Fibroblast of peridontal ligament (primary cell): ENCODE measurements around the gene GPR139.

Source experiments
- DNase-seq: peaks from one replicate; pipeline ENCODE4 v3.0.0-alpha.2; 2010; ENCODE audit errors: extremely low read depth

The GPR139 gene

GRCh38 chr16:20073203-20074098 is at the start of gene GPR139:
Gene GPR139 (minus strand): TSS chr16:20073890. CDS start chr16:20073616, 274 bp downstream.
- no peak for DNase-seq

GRCh38 chr16:20122011-20122410 is 48.3 kb upstream of the GPR139 start:
- no peak for DNase-seq

DNA sequence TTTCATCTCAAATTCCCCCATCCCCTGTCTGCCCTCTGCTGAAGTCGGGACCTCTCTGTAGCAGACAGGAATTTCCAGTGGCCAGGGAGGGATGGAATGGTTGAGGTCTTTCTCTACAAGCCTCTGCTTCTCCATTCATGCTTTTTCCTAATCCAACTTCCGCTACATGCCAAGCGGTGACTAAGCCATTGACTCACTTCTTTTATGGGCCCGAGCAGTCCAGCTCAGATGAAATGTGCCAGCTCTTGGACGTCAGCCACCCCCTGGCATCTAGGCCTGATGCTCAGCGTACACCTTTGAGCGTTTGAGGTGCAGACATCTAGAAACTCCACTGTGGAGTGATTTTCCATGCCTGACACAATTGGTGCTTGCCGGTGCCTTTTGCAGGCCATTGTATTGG is 40.7 kb upstream of the GPR139 start:
- no peak for DNase-seq

GRCh38 chr16:20111143-20111542 is 37.5 kb upstream of the GPR139 start:
- DNase-seq: no peak

GRCh38 chr16:20107083-20107482 is 33.4 kb upstream of the GPR139 start:
- no peak for DNase-seq

GRCh38 chr16:20104563-20105183 is 31.0 kb upstream of the GPR139 start:
- DNase-seq: no peak

DNA sequence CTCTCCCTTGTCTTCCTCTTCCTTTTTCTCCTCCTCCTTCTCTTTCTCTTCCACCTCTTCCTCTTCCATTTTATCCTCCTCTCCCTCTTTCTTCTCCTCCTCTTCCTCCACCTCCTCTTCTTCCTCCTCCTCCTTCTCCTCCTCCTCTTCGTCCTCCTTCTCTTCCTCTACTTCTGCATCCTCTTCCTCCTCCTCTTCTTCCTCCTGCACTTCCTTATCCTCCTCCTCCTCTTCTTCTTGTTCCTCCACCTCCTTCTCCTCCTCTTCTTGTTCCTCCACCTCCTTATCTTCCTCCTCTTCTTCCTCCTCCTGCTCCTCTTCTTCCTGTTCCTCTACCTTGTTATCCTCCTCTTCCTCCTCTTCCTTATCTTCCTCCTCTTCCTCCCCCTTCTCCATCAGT is 28.8 kb upstream of the GPR139 start:
- no peak for DNase-seq

GRCh38 chr16:20102021-20102420 is 28.3 kb upstream of the GPR139 start:
- DNase-seq: no peak

DNA sequence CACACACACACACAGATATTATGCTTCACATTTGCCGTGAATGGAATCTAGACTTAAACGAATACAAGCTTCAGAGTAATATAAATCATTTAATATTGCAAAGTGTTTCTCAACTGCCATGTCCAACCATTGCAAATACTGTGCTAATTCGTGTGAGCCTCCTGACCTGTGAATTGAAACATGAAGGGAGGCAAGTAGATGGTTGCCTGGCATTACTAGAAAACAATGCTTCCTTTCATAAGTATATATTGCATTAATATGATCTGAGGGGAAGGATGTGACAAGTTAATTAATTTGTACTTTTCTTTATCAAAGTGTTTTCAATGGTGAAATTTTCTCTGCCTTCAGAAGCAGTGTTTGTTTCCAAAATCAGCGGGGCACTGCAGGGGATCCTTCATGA is 25.7 kb upstream of the GPR139 start:
- no peak for DNase-seq

GRCh38 chr16:20094157-20094556 is 20.5 kb upstream of the GPR139 start:
- no peak for DNase-seq

DNA sequence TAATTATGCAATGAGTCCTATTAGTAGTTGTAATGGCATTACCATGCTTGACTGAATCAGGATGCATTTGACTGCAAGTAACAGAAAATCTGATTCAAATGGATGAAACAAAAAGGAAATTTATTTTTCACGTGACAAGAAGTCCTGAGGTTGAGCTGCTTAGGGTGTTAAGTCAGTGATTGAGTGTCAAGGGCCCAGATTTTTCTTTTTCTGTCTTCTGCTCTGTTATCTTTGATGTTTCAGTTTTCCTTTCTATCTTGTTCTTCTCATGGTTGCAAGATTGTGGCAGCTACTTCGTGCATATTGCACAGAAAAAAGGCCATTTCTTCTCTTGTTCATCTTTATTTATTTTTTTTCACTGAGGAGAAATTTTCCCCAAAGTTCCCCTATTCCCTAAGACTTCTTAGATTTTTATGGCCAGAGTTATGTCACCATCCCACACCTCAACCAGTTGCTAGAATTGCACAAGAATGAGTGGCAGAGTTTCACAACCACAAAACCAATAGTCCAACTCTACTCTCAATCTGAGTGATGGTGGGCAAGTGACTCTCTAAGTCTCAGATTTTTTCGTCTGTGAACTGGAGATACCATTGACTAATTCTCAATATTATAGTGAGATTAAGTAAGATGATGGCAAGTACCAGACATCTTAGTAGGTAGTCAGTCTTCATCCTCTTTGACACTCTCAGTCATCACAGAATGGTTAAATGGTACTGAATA is 15.7 kb upstream of the GPR139 start:
- no peak for DNase-seq

- no peak for DNase-seq
Observed at GRCh38 chr16:20084624-20085226, 11.0 kb upstream of the GPR139 start.

GRCh38 chr16:20079106-20079505 is 5.4 kb upstream of the GPR139 start:
- DNase-seq: no peak

- no peak for DNase-seq
Observed at GRCh38 chr16:20075243-20075642, 1.6 kb upstream of the GPR139 start.

- no peak for DNase-seq
Observed at GRCh38 chr16:20074099-20074991, 655 bp upstream of the GPR139 start.

DNA sequence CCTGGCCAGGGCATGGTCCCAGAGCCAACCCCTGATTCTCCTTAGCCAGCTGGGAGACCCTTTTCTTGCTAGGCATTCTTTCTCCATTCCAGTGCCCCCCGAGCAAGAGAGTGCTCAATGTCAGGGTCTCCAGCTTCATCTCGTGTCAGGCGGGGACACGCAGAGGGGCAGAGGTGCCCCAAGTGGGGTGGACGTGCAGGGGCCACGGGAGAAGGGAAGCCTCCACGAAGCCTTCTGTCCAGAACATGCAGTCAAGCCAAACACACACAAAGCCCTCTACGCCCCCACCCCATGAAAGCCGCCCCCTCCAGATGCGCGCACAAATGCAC is 852 bp downstream of the GPR139 start:
- no peak for DNase-seq

GRCh38 chr16:20072146-20072873 is 1.4 kb downstream of the GPR139 start:
- DNase-seq: no peak

DNA sequence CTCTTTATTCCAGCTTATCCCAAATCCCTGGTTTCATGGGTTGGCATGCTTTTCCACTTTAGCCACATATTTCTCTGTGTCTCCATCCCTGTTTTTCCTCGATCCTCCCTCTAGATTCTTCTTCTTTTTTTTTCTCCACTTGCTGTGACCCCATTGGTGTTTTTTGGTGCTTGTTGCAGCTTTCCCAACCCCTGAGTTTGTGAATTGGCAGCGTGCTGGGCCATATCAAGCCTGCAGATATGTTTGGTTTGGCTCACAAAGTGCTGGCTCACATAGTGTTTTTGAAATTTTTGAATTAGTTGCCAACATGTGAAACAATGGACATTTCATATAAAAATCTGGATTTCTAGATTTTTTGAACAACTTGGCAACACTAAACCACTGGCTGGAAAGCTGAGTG is 8.8 kb downstream of the GPR139 start:
- no peak for DNase-seq

- no peak for DNase-seq
Observed at GRCh38 chr16:20064520-20064919, 9.2 kb downstream of the GPR139 start.

GRCh38 chr16:20061132-20061531 is 12.6 kb downstream of the GPR139 start:
- no peak for DNase-seq

DNA sequence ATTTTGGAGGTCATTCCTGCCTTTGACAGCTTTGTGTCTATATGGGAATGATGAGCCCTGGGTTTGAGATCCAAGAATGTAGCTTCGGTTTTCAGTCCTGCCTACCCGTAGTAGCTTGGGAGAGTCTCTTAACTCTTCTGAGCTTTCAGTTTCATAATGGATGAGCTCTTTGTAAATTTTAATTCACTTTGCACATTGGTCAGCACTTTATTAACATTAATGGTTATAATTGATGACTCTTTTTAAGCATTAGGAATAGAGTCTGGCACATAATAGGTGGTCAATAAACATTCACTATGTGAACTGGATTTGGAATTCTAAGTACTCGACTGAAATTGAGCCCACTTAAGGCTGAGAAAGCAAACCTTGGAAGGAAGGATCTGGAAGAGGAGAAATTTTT is 17.3 kb downstream of the GPR139 start:
- DNase-seq: no peak
